GM18870 (cell line): Measurements from ENCODE around the gene EHMT1.

Source experiments
- ATAC-seq: cut with Tn5 transposase; IDR thresholded peaks from one replicate; pipeline ENCODE4 v1.9.1; 2021; ENCODE audit warnings: moderate library complexity; ENCODE audit not compliant: unreplicated experiment

The EHMT1 gene

GRCh38 chr9:137643921-137644320, 25.1 kb downstream of the EHMT1 start:
- ATAC-seq: no peak

- no peak for ATAC-seq
Observed at GRCh38 chr9:137645211-137645610, 26.4 kb downstream of the EHMT1 start.

- no peak for ATAC-seq
Observed at GRCh38 chr9:137646341-137646740, 27.5 kb downstream of the EHMT1 start.

- no peak for ATAC-seq
Observed at GRCh38 chr9:137647096-137647714, 28.4 kb downstream of the EHMT1 start.

GRCh38 chr9:137648396-137648795, 29.6 kb downstream of the EHMT1 start:
- no peak for ATAC-seq

GRCh38 chr9:137649553-137649952, 30.7 kb downstream of the EHMT1 start:
- no peak for ATAC-seq

- ATAC-seq: no peak
Observed at GRCh38 chr9:137650259-137650658, 31.5 kb downstream of the EHMT1 start.

- no peak for ATAC-seq
Observed at GRCh38 chr9:137650779-137651178, 32.0 kb downstream of the EHMT1 start.

GRCh38 chr9:137656416-137656815, 37.6 kb downstream of the EHMT1 start:
- no peak for ATAC-seq

- no peak for ATAC-seq
Observed at GRCh38 chr9:137657606-137658005, 38.8 kb downstream of the EHMT1 start.

GRCh38 chr9:137658781-137659180, 40.0 kb downstream of the EHMT1 start:
- no peak for ATAC-seq

GRCh38 chr9:137660144-137660543, 41.3 kb downstream of the EHMT1 start:
- no peak for ATAC-seq

- ATAC-seq: no peak
Observed at GRCh38 chr9:137663584-137663983, 44.8 kb downstream of the EHMT1 start.

- no peak for ATAC-seq
Observed at GRCh38 chr9:137664676-137665075, 45.9 kb downstream of the EHMT1 start.

- no peak for ATAC-seq
Observed at GRCh38 chr9:137665226-137665625, 46.4 kb downstream of the EHMT1 start.

GRCh38 chr9:137665697-137666512, 47.1 kb downstream of the EHMT1 start:
- no peak for ATAC-seq

GRCh38 chr9:137666513-137666822, 47.7 kb downstream of the EHMT1 start:
- no peak for ATAC-seq

- no peak for ATAC-seq
Observed at GRCh38 chr9:137666955-137667670, 48.3 kb downstream of the EHMT1 start.

- no peak for ATAC-seq
Observed at GRCh38 chr9:137668203-137668602, 49.4 kb downstream of the EHMT1 start.

GRCh38 chr9:137669261-137669672, 50.5 kb downstream of the EHMT1 start:
- no peak for ATAC-seq

- no peak for ATAC-seq
Observed at GRCh38 chr9:137670391-137671195, 51.8 kb downstream of the EHMT1 start.
